Hypothalamus (tissue), 51 donors: ENCODE measurements around the gene ZAR1L.
A peak's percentile ranks its signal among the peaks of the same experiment; 100 is the strongest.
"Not testable (repeated sequence)": the region's sequence is repeated elsewhere in the genome, so short reads cannot be mapped to it uniquely, and the experiment has no call there.

Experiments
- DNase-seq, 51 donors: peaks; one replicate each; lab custom pipeline; 2025; lab: John Stamatoyannopoulos, UW

Gene ZAR1L, protein sequence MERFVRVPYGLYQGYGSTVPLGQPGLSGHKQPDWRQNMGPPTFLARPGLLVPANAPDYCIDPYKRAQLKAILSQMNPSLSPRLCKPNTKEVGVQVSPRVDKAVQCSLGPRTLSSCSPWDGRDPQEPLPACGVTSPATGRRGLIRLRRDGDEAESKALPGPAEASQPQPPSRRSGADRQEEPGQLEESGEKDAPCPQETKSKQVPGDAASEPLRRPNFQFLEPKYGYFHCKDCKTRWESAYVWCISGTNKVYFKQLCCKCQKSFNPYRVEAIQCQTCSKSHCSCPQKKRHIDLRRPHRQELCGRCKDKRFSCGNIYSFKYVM

DNA sequence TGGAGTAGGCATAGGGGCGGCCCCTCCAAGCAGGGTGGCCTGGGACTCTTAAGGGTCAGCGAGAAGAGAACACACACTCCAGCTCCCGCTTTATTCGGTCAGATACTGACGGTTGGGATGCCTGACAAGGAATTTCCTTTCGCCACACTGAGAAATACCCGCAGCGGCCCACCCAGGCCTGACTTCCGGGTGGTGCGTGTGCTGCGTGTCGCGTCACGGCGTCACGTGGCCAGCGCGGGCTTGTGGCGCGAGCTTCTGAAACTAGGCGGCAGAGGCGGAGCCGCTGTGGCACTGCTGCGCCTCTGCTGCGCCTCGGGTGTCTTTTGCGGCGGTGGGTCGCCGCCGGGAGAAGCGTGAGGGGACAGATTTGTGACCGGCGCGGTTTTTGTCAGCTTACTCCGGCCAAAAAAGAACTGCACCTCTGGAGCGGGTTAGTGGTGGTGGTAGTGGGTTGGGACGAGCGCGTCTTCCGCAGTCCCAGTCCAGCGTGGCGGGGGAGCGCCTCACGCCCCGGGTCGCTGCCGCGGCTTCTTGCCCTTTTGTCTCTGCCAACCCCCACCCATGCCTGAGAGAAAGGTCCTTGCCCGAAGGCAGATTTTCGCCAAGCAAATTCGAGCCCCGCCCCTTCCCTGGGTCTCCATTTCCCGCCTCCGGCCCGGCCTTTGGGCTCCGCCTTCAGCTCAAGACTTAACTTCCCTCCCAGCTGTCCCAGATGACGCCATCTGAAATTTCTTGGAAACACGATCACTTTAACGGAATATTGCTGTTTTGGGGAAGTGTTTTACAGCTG, at the start of gene ZAR1L, which contains the start of gene BRCA2:
Gene ZAR1L (minus strand): TSS at position 126 of the 790 bp plus-strand sequence. CDS start 3,438 bp downstream, outside the sequence.
Gene BRCA2 (plus strand): TSS at position 271 of the 790 bp plus-strand sequence. CDS start 953 bp downstream, outside the sequence.
- peak; percentile 11 to 90 (median 75) for DNase-seq

DNA sequence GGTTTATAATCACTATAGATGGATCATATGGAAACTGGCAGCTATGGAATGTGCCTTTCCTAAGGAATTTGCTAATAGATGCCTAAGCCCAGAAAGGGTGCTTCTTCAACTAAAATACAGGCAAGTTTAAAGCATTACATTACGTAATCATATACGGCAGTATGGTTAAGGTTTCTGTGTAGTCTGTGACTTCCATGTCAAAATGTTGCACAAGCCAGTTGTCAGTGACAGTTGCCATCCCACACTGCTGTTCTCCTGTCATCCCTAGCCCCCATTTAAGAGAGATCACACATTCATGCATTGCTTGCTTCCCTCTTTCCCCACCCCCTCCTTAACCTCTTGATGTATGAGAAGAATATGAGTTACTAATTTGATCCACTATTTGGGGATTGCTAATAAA, 47.4 kb upstream of the ZAR1L start:
- DNase-seq: no peak

DNA sequence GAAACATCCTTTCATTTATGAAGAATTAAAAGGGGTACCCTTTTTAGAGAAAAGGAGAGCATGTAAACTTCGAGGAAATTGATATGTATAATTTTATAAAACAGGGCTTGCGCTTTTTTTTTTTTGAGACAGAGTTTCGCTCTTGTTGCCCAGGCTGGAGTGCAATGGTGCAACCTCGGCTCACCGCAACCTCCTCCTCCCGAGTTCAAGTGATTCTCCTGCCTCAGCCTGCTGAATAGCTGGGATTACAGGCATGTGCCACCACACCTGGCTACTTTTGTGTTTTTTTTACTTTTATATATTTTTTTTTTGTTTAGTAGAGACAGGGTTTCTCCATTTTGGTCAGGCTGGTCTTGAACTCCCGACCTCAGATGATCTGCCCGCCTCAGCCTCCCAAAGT, 40.8 kb upstream of the ZAR1L start:
- DNase-seq: not testable (repeated sequence)

DNA sequence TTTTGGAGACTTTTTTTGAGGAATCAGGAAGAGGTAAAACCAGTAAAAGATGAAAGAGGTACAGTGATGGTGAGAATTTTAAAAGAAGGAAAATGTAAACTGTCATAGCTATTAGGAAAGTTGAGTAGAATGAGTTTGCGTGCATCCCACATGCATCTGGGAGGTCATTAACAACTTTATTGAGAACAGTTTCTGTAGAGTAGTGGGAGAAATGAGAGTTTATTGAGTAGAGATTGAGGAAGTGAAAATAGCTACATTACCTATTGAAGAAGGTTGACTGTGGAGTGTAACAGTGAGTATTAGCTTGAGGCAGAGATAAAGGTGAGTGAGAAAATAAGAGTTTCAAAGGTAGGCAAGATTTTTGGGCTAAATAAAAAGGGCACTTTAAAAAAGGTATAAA, 38.9 kb upstream of the ZAR1L start:
- DNase-seq: no peak

DNA sequence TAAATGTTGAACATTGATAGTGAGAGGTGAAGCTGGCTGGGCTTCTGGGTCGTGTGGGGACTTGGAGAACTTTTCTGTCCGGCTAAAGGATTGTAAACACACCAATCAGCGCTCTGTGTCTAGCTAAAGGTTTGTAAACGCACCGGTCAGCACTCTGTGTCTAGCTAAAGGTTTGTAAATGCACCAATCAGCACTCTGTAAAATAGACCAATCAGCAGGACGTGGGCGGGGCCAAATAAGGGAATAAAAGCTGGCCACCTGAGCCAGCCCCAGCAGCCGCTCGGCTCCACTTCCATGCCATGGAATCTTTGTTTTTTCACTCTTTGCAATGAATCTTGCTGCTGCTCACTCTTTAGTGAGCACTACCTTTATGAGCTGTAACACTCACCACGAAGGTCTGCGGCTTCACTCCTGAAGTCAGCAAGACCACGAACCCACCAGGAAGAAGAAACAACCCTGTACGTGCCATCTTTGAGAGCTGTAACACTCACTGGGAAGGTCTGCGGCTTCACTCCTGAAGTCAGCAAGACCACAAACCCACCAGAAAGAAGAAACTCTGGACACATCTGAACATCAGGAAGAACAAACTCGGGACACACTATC, 35.8 kb upstream of the ZAR1L start:
- DNase-seq: not testable (repeated sequence)

DNA sequence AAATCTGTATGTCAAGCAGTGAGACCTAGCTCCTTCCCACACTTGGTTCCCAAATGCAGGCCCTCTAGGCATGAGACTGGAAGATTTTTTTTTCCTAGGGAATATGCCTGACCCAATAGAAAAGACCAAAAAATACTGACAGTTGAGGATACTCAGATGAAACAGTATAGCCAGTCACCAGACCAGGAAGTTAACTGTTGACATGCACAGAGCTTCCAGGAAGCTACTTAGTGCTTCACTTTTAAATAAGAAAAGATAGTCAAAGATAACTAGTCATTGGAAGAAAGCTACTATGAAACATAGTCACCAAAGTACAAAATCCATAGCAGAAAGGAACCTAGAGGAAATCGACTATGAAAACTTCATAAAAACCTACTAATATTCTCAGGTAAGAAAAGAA, 32.5 kb upstream of the ZAR1L start:
- DNase-seq: no peak

DNA sequence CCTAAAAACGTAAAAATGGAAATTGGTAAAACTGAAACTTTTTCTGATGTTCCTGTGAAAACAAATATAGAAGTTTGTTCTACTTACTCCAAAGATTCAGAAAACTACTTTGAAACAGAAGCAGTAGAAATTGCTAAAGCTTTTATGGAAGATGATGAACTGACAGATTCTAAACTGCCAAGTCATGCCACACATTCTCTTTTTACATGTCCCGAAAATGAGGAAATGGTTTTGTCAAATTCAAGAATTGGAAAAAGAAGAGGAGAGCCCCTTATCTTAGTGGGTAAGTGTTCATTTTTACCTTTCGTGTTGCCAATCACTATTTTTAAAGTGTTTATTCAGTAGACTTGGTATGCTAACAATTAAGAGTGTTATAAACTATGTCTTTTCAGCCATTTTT, 25.8 kb upstream of the ZAR1L start:
- DNase-seq: no peak

DNA sequence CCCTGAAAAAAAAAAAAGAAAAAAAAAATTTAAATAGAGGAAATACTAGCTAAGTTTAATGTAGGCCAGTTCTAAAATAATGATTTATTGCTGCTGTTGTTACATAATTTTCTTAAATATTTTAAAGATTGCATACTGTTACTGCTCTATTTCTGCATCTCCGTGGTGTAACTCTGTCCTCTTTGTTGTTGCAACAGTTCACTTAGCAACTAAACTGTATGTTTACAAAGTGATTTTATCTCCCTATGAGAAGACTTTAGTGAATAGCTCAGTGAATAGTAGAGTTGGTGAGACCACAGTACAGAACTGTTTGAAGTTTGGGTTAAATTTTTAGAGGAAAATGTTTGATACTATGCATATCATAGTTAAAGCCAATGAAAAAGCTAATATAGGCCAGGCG, 19.5 kb upstream of the ZAR1L start:
- no peak for DNase-seq

DNA sequence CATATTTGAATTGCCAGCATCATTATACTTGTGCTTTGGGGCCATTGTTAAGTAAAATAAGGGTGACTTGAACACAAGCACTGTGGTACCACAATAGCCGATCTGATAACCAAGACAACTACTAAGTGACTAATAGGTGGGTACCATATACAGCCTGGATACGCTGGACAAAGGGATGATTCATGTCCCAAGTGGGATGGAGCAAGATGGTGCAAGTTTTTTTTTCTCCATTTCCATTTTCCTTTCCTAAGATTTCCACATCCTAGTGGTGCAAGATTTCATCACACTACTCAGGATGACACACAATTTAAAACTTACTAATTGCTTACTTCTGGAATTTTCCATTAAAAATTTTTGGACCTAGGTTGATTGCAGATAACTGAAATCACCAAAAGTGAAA, 15.3 kb upstream of the ZAR1L start:
- DNase-seq: no peak

DNA sequence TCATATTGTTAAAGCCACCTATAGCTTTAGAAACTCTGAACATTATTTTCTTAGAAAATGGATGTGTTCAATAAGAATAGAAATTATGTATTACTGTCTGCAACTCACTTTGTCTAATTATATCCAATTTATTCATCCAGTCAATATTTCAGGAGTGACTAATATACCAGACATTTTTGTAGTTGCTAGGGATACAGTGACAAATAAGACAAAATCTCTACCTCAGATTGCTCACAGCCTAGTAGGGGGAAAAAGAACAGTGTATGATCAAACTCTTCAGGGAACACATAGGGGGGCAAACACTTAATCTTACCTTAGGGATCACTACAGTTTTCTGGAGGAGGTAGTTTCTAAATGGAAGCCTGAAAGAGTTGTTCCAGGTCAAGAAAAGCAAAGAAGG, 8.7 kb upstream of the ZAR1L start:
- DNase-seq: no peak

DNA sequence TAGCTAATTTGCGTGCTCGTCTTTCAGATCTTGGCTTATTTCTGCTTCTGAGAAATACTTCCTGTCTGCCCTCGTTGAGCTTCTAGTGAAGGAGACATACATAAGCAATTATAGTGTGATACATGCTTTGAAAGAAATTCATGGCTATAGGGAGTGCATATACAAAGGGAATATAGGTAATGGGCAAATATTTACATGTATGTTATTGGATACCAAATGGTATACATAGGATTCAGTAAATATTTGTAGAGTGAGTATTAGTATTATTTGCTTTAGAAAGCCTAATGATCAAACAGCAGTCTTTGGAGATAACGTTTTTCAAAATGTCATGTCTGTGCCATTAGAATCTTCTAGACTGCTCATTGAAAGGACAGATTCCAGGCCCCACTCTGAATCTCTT, 5.4 kb upstream of the ZAR1L start:
- DNase-seq: no peak

DNA sequence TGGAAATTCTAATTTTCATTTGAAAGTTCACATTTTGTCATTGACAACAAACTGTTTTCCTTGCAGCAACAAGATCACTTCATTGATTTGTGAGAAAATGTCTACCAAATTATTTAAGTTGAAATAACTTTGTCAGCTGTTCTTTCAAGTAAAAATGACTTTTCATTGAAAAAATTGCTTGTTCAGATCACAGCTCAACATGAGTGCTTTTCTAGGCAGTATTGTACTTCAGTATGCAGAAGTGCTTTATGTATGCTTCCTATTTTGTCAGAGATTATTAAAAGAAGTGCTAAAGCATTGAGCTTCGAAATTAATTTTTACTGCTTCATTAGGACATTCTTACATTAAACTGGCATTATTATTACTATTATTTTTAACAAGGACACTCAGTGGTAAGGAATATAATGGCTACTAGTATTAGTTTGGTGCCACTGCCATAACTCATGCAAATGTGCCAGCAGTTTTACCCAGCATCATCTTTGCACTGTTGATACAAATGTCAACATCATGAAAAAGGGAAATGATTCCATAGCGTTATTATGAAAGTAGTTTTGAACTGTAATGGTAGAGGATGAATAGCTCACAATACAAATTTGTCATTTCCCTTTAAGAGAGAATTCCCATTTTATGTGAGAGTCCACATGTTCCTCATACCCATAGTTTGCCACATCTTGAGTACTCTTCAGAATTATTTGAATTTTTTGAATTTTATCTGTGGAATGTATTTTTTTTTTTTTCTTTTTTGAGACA, 2.7 kb upstream of the ZAR1L start:
- no peak for DNase-seq

DNA sequence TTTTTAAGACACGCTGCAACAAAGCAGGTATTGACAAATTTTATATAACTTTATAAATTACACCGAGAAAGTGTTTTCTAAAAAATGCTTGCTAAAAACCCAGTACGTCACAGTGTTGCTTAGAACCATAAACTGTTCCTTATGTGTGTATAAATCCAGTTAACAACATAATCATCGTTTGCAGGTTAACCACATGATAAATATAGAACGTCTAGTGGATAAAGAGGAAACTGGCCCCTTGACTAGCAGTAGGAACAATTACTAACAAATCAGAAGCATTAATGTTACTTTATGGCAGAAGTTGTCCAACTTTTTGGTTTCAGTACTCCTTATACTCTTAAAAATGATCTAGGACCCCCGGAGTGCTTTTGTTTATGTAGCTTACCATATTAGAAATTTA, 1.3 kb upstream of the ZAR1L start:
- DNase-seq: no peak

DNA sequence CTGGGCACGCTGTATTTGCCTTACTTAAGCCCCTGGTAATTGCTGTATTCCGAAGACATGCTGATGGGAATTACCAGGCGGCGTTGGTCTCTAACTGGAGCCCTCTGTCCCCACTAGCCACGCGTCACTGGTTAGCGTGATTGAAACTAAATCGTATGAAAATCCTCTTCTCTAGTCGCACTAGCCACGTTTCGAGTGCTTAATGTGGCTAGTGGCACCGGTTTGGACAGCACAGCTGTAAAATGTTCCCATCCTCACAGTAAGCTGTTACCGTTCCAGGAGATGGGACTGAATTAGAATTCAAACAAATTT, 821 bp upstream of the ZAR1L start:
- DNase-seq: peak in 2 of 51 donors; percentile 23 to 30

DNA sequence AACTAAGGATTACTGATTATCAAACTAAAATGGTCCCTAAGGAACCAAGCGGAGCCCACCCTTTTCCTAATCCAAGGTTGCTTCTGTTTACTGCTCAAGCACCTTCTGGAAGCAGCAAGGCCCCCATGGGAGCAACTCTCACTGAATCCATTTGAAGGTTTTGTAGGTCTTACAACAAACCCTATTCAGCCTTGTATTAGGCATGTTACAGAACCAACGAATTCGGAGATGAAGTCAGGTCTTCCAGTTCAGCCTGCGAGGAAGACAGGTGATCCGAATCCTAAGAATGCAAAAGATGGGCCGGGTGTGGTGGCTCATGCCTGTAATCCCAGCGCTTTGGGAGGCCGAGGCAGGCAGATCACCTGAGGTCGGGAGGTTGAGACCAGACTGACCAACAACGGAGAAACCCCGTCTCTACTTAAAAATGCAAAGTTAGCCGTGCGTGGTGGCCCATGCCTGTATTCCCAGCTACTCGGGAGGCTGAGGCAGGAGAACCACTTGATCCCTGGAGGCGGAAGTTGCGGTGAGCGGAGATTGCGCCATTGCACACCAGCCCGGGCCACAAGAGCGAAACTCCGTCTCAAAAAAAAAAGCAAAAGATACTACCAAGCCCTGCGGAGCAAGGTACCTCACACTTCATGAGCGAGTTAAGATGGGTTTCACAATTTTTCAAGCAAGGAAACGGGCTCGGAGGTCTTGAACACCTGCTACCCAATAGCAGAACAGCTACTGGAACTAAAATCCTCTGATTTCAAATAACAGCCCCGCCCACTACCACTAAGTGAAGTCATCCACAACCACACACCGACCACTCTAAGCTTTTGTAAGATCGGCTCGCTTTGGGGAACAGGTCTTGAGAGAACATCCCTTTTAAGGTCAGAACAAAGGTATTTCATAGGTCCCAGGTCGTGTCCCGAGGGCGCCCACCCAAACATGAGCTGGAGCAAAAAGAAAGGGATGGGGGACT, 609 bp downstream of the ZAR1L start:
- DNase-seq: peak in 9 of 51 donors; percentile 1 to 52 (median 32)

DNA sequence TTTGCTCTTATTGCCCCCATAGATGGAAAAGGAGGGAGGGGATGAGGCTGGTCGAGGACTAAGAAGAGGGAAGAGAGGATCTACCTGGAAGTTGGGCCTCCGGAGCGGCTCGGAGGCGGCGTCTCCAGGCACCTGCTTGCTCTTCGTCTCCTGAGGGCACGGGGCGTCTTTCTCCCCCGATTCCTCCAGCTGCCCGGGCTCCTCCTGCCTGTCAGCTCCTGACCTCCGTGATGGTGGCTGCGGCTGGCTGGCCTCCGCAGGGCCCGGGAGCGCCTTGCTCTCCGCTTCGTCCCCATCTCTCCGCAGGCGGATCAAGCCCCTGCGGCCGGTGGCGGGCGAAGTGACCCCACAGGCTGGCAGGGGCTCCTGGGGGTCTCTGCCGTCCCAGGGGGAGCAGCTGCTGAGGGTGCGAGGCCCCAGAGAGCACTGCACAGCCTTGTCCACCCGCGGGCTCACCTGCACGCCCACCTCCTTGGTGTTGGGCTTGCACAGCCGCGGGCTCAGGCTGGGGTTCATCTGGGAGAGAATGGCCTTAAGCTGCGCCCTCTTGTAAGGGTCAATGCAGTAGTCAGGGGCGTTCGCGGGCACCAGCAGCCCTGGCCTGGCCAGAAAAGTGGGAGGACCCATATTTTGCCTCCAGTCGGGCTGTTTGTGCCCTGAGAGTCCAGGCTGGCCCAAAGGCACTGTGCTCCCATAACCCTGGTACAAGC, 3.8 kb downstream of the ZAR1L start:
- no peak for DNase-seq

DNA sequence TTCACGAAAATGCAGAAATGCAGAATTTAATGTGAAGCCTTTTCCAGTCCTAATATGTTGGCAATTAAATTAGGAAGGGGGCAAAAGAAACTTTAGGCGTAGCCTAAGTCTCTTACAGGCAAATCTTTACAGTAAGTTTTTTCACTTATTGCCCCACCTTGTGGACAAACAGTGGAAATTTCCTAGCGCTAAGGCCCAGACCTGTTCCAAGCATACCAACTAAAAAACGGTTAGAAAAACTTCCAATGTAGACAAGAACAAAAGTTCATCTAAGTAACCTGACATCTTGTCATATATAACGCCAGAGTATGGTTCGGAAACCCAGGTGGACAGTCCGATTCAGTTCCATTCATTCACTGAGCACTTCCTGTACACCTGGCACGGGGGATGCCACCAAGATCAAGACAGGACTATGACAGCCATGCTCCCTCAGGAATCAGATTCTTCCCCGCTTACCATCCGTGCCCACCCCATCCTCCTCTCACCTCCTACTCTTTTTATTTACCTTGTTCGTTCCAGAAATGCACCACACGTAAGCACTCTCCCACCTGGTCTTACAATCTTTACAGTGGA, 4.9 kb downstream of the ZAR1L start:
- peak in 4 of 51 donors; percentile 3 to 34 (median 12) for DNase-seq

DNA sequence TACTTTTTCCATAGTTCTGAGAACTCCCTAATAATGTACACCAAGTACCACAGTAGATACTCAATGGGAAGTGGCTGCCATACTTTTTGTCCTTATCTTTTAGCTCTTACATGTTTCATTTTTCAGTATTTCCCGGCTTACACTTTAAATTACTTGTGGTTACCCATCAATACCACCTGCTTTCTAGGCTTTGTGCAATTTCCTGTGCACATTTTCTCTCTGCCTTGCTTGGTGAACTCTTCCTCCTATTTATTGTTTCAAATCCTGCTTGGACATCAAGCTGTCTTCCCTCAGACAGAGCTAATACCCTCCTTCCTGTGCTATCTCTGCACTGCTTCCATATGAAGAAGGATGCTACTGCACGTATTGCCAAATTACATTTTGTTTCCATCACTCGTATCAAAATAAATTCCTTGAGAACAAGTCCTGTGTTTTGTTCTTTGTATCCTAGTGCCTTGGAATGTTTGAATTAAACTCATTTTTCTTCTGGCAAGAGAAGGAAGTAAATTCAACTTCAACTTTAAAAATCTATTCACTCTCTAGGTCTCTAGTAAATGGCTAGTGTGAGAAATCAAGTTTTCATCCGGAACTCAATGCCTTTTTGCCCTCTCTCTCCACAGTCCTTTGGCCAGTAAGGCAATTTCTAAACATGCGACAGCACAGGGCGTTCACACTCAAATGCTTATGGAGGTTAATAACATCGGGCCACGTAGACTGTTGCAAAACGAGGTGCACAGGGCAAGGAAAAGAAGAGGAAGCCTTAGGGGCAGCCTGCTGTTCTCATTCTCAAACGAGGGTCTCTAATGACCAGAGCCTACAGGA, 5.6 kb downstream of the ZAR1L start:
- DNase-seq: no peak
